HepG2 (cell line): ENCODE measurements around the gene EYA2. TPM values are rescaled to one million over a fixed set of nuclear protein-coding genes. Genes with fewer than 3 reads are reported as not detected.

ENCODE experiments used
- ATAC-seq: fragments of 200-7000 bp; cut with Tn5 transposase; 3 replicates; pipeline ENCODE4 v1.9.1; 2020; ENCODE audit warnings: mild to moderate bottlenecking, moderate library complexity
- BruUV-seq: library from RNA; stranded (reverse); fragments of 400-500 nt; replicated peaks from 2 replicates; lab custom pipeline; 2021; lab: Mats Ljungman, UMichigan
- CTCF ChIA-PET: fragments of 300-600 bp; formaldehyde crosslinking; extraction: SDS; loops from one replicate; lab custom pipeline; 2021; ENCODE audit warnings: low total read pairs, inconsistent platforms, low intra/inter-chr PET ratio; lab: Yijun Ruan, JAX
- POLR2A ChIA-PET: fragments of 350-600 bp; sonication (Branson Sonifier 250); formaldehyde crosslinking; loops from one replicate; lab custom pipeline; 2020; ENCODE audit warnings: antibody characterized with exemption, inconsistent platforms; lab: Yijun Ruan, JAX
- DNase-seq: peaks from one replicate; pipeline ENCODE4 v3.0.0-alpha.2; 2015; ENCODE audit warnings: low spot score
- FAIRE-seq: peaks from 3 replicates; lab custom pipeline; 2011; peaks lifted over from hg19 to GRCh38; lab: Jason Lieb, UNC
- H2AFZ ChIP-seq: one replicate; pipeline ENCODE4 v1.6.1; 2011; ENCODE audit warnings: low read length, inconsistent platforms
- H3K27ac ChIP-seq: fragments of 300-600 bp; 3 replicates; pipeline ENCODE4 v1.8.0; 2011; ENCODE audit warnings: mixed run types, mild to moderate bottlenecking, mixed read lengths, low read length, inconsistent platforms; ENCODE audit not compliant: insufficient read depth; ENCODE audit errors: extremely low read length
- H3K27me3 ChIP-seq, 2 experiments: fragments of 200-600 bp in 1 of 2; 2 replicates in 1 of 2; 3 replicates in 1 of 2; pipeline versions ENCODE4 v1.6.0 to v1.8.0; 2011; ENCODE audit warnings: low read length in 2 of 2, mild to moderate bottlenecking in 2 of 2, moderate library complexity in 2 of 2, inconsistent platforms in 1 of 2; ENCODE audit not compliant: insufficient read depth in 2 of 2, control insufficient read depth in 1 of 2
- H3K36me3 ChIP-seq, 2 experiments: fragments of 200-600 bp in 1 of 2; replicated peaks in 1 of 2; 2 replicates in 1 of 2; 3 replicates in 1 of 2; pipeline versions ENCODE4 v1.5.1 to v1.8.0; 2011; ENCODE audit warnings: low read length in 2 of 2, inconsistent platforms in 1 of 2; ENCODE audit not compliant: insufficient read depth in 2 of 2, control insufficient read depth in 1 of 2
- H3K4me1 ChIP-seq: 2 replicates; pipeline ENCODE4 v1.5.1; 2012; ENCODE audit warnings: low read length, inconsistent platforms; ENCODE audit not compliant: insufficient read depth
- H3K4me2 ChIP-seq: 2 replicates; pipeline ENCODE4 v1.6.0; 2011; ENCODE audit warnings: low read depth, low read length, inconsistent platforms
- H3K4me3 ChIP-seq, 3 experiments: fragments of 200-600 bp in 1 of 3; sonication (generic), shearing (Covaris generic) in 1 of 3; replicated peaks in 1 of 3; 2 replicates each; pipeline ENCODE4 v1.5.1; 2011 to 2016; ENCODE audit warnings: low read length in 3 of 3, inconsistent platforms in 2 of 3, low read depth in 2 of 3, mild to moderate bottlenecking in 2 of 3, control low read depth in 1 of 3, mixed read lengths in 1 of 3; ENCODE audit not compliant: insufficient read depth in 1 of 3
- H3K79me2 ChIP-seq: one replicate; pipeline ENCODE4 v1.6.1; 2011; ENCODE audit warnings: low read length, inconsistent platforms; ENCODE audit not compliant: insufficient read depth
- H3K9ac ChIP-seq: 2 replicates; pipeline ENCODE4 v1.6.0; 2011; ENCODE audit warnings: mild to moderate bottlenecking, low read depth, low read length, inconsistent platforms; ENCODE audit not compliant: insufficient read depth
- H3K9me3 ChIP-seq: 2 replicates; pipeline ENCODE4 v1.5.1; 2012; ENCODE audit warnings: mild to moderate bottlenecking, low read length
- H4K20me1 ChIP-seq: 2 replicates; pipeline ENCODE4 v1.6.0; 2011; ENCODE audit warnings: inconsistent platforms, mild to moderate bottlenecking, low read length, moderate library complexity; ENCODE audit not compliant: insufficient read depth
- FOSL1 ChIP-seq: sonication (generic); formaldehyde crosslinking; IDR thresholded peaks from 2 replicates; pipeline ENCODE4 v1.9.0; 2021; ENCODE audit warnings: missing genetic modification reagents, borderline replicate concordance
- FOXA3 ChIP-seq: IDR thresholded peaks from 2 replicates; pipeline ENCODE4 v1.6.1; 2016; ENCODE audit warnings: missing genetic modification reagents, missing compliant biosample characterization
- KAT8 ChIP-seq: IDR thresholded peaks from 2 replicates; pipeline ENCODE4 v1.6.1; 2016; ENCODE audit warnings: missing genetic modification reagents, missing compliant biosample characterization
- KDM5B ChIP-seq: sonication (generic); formaldehyde crosslinking; IDR thresholded peaks from 2 replicates; pipeline ENCODE4 v1.4.0; 2020; ENCODE audit warnings: missing genetic modification reagents, mild to moderate bottlenecking, borderline replicate concordance
- NR2F1 ChIP-seq, 2 experiments: fragments of 450-650 bp in 1 of 2; formaldehyde crosslinking in 1 of 2; IDR thresholded peaks; 2 replicates each; pipeline versions ENCODE4 v1.5.0 to v1.6.1; 2016 to 2020; ENCODE audit warnings: mild to moderate bottlenecking in 1 of 2, missing compliant biosample characterization in 1 of 2, missing genetic modification reagents in 1 of 2, moderate library complexity in 1 of 2
- NR2F6 ChIP-seq, 2 experiments: IDR thresholded peaks; 2 replicates each; pipeline ENCODE4 v1.6.1; 2016; ENCODE audit warnings: antibody characterized with exemption in 1 of 2, mild to moderate bottlenecking in 1 of 2
- PRPF4 ChIP-seq: fragments of 200-400 bp; formaldehyde crosslinking; IDR thresholded peaks from 2 replicates; pipeline ENCODE4 v1.6.1; 2016; ENCODE audit warnings: low read length, low read depth; ENCODE audit not compliant: poor library complexity, severe bottlenecking
- RAD21 ChIP-seq: fragments of 450-650 bp; formaldehyde crosslinking; IDR thresholded peaks from 2 replicates; pipeline ENCODE4 v1.5.0; 2020; ENCODE audit warnings: mild to moderate bottlenecking
- XRCC5 ChIP-seq: fragments of 200-400 bp; formaldehyde crosslinking; optimal IDR thresholded peaks from 2 replicates; pipeline ENCODE3; 2017; ENCODE audit warnings: mild to moderate bottlenecking, low read length
- YY1 ChIP-seq: IDR thresholded peaks from 2 replicates; pipeline ENCODE4 v1.6.1; 2011; ENCODE audit warnings: low read length, low read depth, moderate library complexity, mild to moderate bottlenecking; ENCODE audit not compliant: insufficient read depth, insufficient replicate concordance
- WGBS: methylation state at CpG from one replicate; pipeline ENCODE4 v1.1.6; 2017; ENCODE audit warnings: low lambda C conversion rate; 5-methylcytosine and 5-hydroxymethylcytosine counted together
- in situ Hi-C: cut with HindIII; loops from 2 replicates; pipeline ENCODE4 v1.10.0; 2017; ENCODE audit warnings: low pct_unique_long_range_greater_than_20kb; ENCODE audit not compliant: extremely low pct_ligation_motif_present
- intact Hi-C: fragments of 100-400 bp; cut with micrococcal nuclease; formaldehyde crosslinking; loops from one replicate; pipeline ENCODE4 v1.10.0; 2022; ENCODE audit not compliant: unreplicated experiment
- polyA plus RNA-seq, 8 experiments: library from polyadenylated mRNA; depleted of rRNA in 3 of 8; stranded (reverse) in 7 of 8; unstranded in 1 of 8; fragments of >200 nt; fragmentation: Illumina TruSeq in 4 of 8; extraction: Trizol in 4 of 8; gene quantifications; 2 replicates each; pipeline versions ENCODE4 v1.2.1 to v1.2.3, GENCODE V29; 2011 to 2016; ENCODE audit warnings: low read depth in 4 of 8, missing spikeins in 1 of 8, mixed read lengths in 1 of 8; ENCODE audit not compliant: insufficient read depth in 1 of 8
- total RNA-seq, 5 experiments: library from RNA; depleted of rRNA; stranded (reverse); fragments of >200 nt; fragmentation: Illumina TruSeq; extraction: Trizol; gene quantifications; 2 replicates each; pipeline ENCODE4 v1.2.3, GENCODE V29; 2016; ENCODE audit warnings: low read depth in 1 of 5
- TF ChIP-seq, protein P1 (sequence below): fragments of 450-650 bp; IDR thresholded peaks from 2 replicates; pipeline ENCODE4 v1.6.1; 2017
- TF ChIP-seq, protein P2 (sequence below), 2 experiments: sonication (generic) in 1 of 2; formaldehyde crosslinking in 1 of 2; IDR thresholded peaks; 2 replicates each; pipeline versions ENCODE4 v1.4.0 to v1.6.1; 2018 to 2020; ENCODE audit warnings: missing genetic modification reagents in 2 of 2, borderline replicate concordance in 1 of 2, low read depth in 1 of 2, mild to moderate bottlenecking in 1 of 2, missing biosample characterization in 1 of 2

EYA2 gene
- total and polyA plus RNA-seq, 2 of the 13 experiments (the other 11 are each of a cell fraction or from before 2014, with no cell fraction given): not detected

DNA sequence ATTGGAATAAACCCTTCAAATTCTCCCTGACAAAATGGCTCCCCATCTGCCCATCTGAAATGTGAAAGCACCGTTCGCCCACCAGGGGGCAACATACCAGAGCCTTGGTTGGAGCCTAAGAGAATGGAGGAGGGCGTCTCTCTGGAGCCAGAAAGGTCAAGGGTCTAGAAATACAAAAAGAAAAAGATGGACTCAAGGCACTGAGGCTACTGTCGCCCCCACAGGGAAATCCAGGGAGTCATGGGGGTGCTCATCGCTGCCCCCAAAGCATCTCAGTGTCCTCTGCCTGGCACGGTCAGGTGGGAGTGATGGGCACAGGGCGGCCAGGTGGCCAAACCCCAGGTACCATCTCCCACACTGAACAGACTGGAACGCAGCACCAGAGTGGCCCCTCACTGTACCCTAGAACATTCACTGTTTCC, 325.5 kb downstream of the EYA2 start:
- WGBS: 91% methylated on average over 8 of the region's 8 CpGs
- ATAC-seq (peak; percentile 60), DNase-seq (peak; percentile 61), FAIRE-seq (no peak)
- in situ Hi-C loops (no loop called here), intact Hi-C loops (loop anchor here (1.0 kb wide), 1 partner anchor 164 kb away; no protein-coding TSS in a partner anchor)
- Histone ChIP-seq H3K9me3 (no peaks in the 10 kb centered on the region), H3K4me2 (no peak overlapping the region), H4K20me1 (peaks cover 15% of the 10 kb centered on the region; the same call in 1 of the 2 replicates), H3K79me2 (peaks cover 6% of the 10 kb centered on the region), H3K27me3 (no peaks in the 10 kb centered on the region; a peak in 1 of 5 replicates), H3K4me1 (peaks cover 15% of the 10 kb centered on the region), H3K9ac (no peak overlapping the region), H3K4me3 (no peak overlapping the region), H3K36me3 (peaks cover 67 to 89% of the 10 kb centered on the region in 2 experiments), H3K27ac (no peak overlapping the region), H2AFZ (no peak overlapping the region)
- POLR2A ChIA-PET: no interaction called here
- BruUV-seq: no TSS peak
- CTCF ChIA-PET: interaction anchor here (1.7 kb wide), 2 partner anchors 24 to 164 kb away, joined by 5 to 13 read pairs; no protein-coding TSS in a partner anchor
- no peak for TF ChIP-seq FOXA3
- no peak for TF ChIP-seq FOSL1 (CRISPR knock-in tag)
- TF ChIP-seq KDM5B (CRISPR knock-in tag): 0 out of 2 replicates have a peak, but pooled peaks have one; percentile 18
- TF ChIP-seq NR2F1 (CRISPR knock-in tag; IDR thresholded peaks at IDR 0.05): peak in 1 of 2 experiments; percentile 36; a peak in 1 of 4 replicates
- TF ChIP-seq, protein P1, sequence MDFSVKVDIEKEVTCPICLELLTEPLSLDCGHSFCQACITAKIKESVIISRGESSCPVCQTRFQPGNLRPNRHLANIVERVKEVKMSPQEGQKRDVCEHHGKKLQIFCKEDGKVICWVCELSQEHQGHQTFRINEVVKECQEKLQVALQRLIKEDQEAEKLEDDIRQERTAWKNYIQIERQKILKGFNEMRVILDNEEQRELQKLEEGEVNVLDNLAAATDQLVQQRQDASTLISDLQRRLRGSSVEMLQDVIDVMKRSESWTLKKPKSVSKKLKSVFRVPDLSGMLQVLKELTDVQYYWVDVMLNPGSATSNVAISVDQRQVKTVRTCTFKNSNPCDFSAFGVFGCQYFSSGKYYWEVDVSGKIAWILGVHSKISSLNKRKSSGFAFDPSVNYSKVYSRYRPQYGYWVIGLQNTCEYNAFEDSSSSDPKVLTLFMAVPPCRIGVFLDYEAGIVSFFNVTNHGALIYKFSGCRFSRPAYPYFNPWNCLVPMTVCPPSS: no peak
- peak; percentile 50 for TF ChIP-seq XRCC5
- TF ChIP-seq KAT8: 0 out of 2 replicates have a peak, but pooled peaks have one; percentile 30
- 0 out of 2 replicates have a peak, but pooled peaks have one; percentile 26 for TF ChIP-seq NR2F6 (IDR thresholded peaks at IDR 0.05)
- TF ChIP-seq NR2F6 (CRISPR knock-in tag; IDR thresholded peaks at IDR 0.05): peak; percentile 41; the same call in 1 of the 2 replicates
- TF ChIP-seq, protein P2, sequence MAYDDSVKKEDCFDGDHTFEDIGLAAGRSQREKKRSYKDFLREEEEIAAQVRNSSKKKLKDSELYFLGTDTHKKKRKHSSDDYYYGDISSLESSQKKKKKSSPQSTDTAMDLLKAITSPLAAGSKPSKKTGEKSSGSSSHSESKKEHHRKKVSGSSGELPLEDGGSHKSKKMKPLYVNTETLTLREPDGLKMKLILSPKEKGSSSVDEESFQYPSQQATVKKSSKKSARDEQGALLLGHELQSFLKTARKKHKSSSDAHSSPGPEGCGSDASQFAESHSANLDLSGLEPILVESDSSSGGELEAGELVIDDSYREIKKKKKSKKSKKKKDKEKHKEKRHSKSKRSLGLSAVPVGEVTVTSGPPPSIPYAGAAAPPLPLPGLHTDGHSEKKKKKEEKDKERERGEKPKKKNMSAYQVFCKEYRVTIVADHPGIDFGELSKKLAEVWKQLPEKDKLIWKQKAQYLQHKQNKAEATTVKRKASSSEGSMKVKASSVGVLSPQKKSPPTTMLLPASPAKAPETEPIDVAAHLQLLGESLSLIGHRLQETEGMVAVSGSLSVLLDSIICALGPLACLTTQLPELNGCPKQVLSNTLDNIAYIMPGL (CRISPR knock-in tag; IDR thresholded peaks at IDR 0.05; ENCODE audit: borderline replicate concordance in 1 of 2, low read depth in 1 of 2): 0 out of 4 replicates have a peak, but pooled peaks of 1 of the 2 experiments have one; percentile 26
- TF ChIP-seq PRPF4: peak; percentile 28
- peak; percentile 42; the same call in 1 of the 2 replicates for TF ChIP-seq RAD21 (CRISPR knock-in tag)
- peak; percentile 86 for TF ChIP-seq YY1
